OCI-LY3 (cell line): ENCODE results near the gene EIF4EBP2.

ENCODE experiments used
- H2AFZ ChIP-seq: fragments of 200-600, 300-600 bp; shearing (Covaris generic); 2 replicates; pipeline ENCODE4 v1.6.0; 2014; ENCODE audit warnings: antibody characterized with exemption, low read depth, low read length
- H3K27ac ChIP-seq: fragments of 200-600, 300-600 bp; sonication (generic); 2 replicates; pipeline ENCODE4 v1.5.1; 2014; ENCODE audit warnings: mild to moderate bottlenecking, low read length, moderate library complexity, mixed read lengths
- H3K27me3 ChIP-seq: fragments of 200-600, 300-600 bp; sonication (generic); 2 replicates; pipeline ENCODE4 v1.6.1; 2014; ENCODE audit warnings: low read depth, low read length, mixed read lengths
- H3K36me3 ChIP-seq: fragments of 200-600, 300-600 bp; sonication (generic); replicated peaks from 2 replicates; pipeline ENCODE3; 2014; ENCODE audit warnings: low read depth, low read length, mixed read lengths
- H3K4me1 ChIP-seq: fragments of 300-600, 200-600 bp; sonication (generic); 2 replicates; pipeline ENCODE4 v1.6.1; 2014; ENCODE audit warnings: low read length, mixed read lengths
- H3K4me2 ChIP-seq: fragments of 200-600, 300-600 bp; sonication (generic); 2 replicates; pipeline ENCODE4 v1.6.1; 2014; ENCODE audit warnings: low read length, mixed read lengths
- H3K4me3 ChIP-seq: fragments of 300-600, 200-600 bp; sonication (generic); 2 replicates; pipeline ENCODE4 v1.5.1; 2014; ENCODE audit warnings: antibody characterized with exemption, mild to moderate bottlenecking, low read length, moderate library complexity
- H3K79me2 ChIP-seq: fragments of 300-600, 200-600 bp; shearing (Covaris generic); 2 replicates; pipeline ENCODE4 v1.6.1; 2014; ENCODE audit warnings: mild to moderate bottlenecking, low read length, mixed read lengths
- H3K9ac ChIP-seq: fragments of 300-600, 200-600 bp; shearing (Covaris generic); 2 replicates; pipeline ENCODE4 v1.6.0; 2014; ENCODE audit warnings: mild to moderate bottlenecking, low read length, moderate library complexity
- H3K9me3 ChIP-seq: fragments of 200-600, 300-600 bp; shearing (Covaris generic); 2 replicates; pipeline ENCODE4 v1.6.1; 2014; ENCODE audit warnings: low read length, mixed read lengths; ENCODE audit not compliant: insufficient read depth
- H4K20me1 ChIP-seq: fragments of 200-600, 300-600 bp; sonication (generic); 2 replicates; pipeline ENCODE4 v1.6.1; 2016; ENCODE audit warnings: low read length, mixed read lengths; ENCODE audit not compliant: insufficient read depth
- EZH2phosphoT487 ChIP-seq: fragments of 200-600 bp; shearing (Covaris generic); IDR thresholded peaks from 2 replicates; pipeline ENCODE4 v1.6.1; 2018; ENCODE audit warnings: antibody characterized with exemption, mixed run types, low read depth
- TF ChIP-seq, protein P1 (sequence below): fragments of 200-600, 300-600 bp; sonication (generic); IDR thresholded peaks from 2 replicates; pipeline ENCODE4 v1.5.1; 2014; ENCODE audit warnings: antibody characterized with exemption, low read length, low read depth

EIF4EBP2 gene

DNA sequence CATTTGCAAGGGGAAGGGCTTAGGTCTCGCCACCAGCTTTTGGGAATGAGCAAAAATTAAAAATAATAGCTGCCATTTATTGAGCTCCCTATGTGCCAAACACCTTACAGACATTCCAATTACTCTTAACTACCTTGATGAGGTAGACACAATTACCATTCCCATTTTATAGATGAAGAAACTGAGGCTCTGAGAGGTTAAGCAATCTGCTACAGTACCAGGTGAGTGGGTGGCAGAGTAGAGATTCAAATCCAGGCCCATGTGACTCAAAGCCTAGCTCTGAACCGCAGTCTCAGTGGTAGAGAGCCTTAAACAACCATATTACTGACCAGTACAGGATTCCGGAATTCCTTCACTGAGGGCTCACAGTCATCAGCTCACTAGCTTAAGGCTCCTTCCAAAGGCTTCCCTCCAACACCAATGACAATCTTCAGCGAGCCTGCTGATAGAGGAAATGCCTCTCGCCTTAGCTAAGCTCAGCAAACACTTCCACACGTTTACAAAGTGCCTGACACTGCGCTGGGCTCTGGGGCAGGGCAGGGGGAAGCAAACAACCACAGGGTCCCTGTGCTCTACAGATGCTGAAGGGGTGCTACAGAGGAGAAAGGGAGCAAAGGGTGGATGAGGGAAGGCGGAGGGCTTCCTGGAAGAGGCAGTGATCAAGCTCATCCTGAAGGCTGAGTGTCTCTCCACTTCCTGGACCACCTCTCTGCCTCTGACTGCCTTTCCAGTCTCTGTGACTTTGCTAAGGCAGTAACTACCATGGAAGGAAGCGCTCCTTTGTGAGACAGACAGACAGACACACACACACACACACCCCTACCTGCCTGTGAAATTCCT is 28.9 kb upstream of the EIF4EBP2 start:
- Histone ChIP-seq H4K20me1 (0 out of 2 replicates have a peak, but pooled peaks cover 3% of the 10 kb centered on the region), H3K4me3 (no peak overlapping the region), H3K79me2 (0 out of 2 replicates have a peak, but pooled peaks cover 5% of the 10 kb centered on the region), H3K9me3 (no peaks in the 10 kb centered on the region), H3K4me1 (no peaks in the 10 kb centered on the region), H2AFZ (no peak overlapping the region), H3K27me3 (no peaks in the 10 kb centered on the region), H3K27ac (no peak overlapping the region), H3K36me3 (no peaks in the 10 kb centered on the region), H3K4me2 (no peak overlapping the region), H3K9ac (no peak overlapping the region)
- TF ChIP-seq, protein P1, sequence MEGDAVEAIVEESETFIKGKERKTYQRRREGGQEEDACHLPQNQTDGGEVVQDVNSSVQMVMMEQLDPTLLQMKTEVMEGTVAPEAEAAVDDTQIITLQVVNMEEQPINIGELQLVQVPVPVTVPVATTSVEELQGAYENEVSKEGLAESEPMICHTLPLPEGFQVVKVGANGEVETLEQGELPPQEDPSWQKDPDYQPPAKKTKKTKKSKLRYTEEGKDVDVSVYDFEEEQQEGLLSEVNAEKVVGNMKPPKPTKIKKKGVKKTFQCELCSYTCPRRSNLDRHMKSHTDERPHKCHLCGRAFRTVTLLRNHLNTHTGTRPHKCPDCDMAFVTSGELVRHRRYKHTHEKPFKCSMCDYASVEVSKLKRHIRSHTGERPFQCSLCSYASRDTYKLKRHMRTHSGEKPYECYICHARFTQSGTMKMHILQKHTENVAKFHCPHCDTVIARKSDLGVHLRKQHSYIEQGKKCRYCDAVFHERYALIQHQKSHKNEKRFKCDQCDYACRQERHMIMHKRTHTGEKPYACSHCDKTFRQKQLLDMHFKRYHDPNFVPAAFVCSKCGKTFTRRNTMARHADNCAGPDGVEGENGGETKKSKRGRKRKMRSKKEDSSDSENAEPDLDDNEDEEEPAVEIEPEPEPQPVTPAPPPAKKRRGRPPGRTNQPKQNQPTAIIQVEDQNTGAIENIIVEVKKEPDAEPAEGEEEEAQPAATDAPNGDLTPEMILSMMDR: no peak
- no peak for TF ChIP-seq EZH2phosphoT487

GRCh38 chr10:70376436-70377378 is 27.2 kb upstream of the EIF4EBP2 start:
- no peak overlapping the region for H3K27ac ChIP-seq

DNA sequence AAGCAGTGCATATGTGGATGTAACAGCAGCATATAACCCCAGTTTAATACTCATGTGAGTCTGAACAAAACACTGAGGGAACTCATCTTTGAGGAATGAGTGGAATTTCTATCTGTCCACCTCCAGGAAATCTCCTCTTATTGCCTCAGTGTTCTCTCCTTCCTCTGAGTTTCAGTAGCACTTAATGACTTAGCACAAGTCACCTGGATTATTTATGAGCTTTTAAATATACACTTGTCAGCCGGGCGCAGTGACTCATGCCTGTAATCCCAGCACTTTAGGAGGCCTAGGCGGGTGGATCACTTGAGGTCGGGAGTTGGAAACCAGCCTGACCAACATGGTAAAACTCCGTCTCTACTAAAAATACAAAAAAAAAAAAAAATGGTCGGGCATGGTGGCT is 25.8 kb upstream of the EIF4EBP2 start:
- Histone ChIP-seq H3K9me3 (no peaks in the 10 kb centered on the region), H3K4me3 (no peak overlapping the region), H3K4me1 (peaks cover 5% of the 10 kb centered on the region; the same call in 1 of the 2 replicates), H2AFZ (no peak overlapping the region), H3K4me2 (no peak overlapping the region), H3K27me3 (no peaks in the 10 kb centered on the region), H4K20me1 (0 out of 2 replicates have a peak, but pooled peaks cover 3% of the 10 kb centered on the region), H3K36me3 (no peaks in the 10 kb centered on the region), H3K27ac (no peak overlapping the region), H3K9ac (no peak overlapping the region), H3K79me2 (0 out of 2 replicates have a peak, but pooled peaks cover 5% of the 10 kb centered on the region)
- TF ChIP-seq EZH2phosphoT487: no peak
- TF ChIP-seq, protein P1: no peak

More at GRCh38 chr10:70376436-70377378, 27.2 kb upstream of the EIF4EBP2 start:
- Histone ChIP-seq H3K79me2 (0 out of 2 replicates have a peak, but pooled peaks cover 5% of the 10 kb centered on the region), H3K4me1 (peaks cover 5% of the 10 kb centered on the region; the same call in 1 of the 2 replicates), H3K4me2 (no peak overlapping the region), H3K36me3 (no peaks in the 10 kb centered on the region), H3K9me3 (no peaks in the 10 kb centered on the region), H2AFZ (no peak overlapping the region), H3K4me3 (no peak overlapping the region), H3K9ac (no peak overlapping the region), H3K27me3 (no peaks in the 10 kb centered on the region), H4K20me1 (0 out of 2 replicates have a peak, but pooled peaks cover 3% of the 10 kb centered on the region)
- no peak for TF ChIP-seq EZH2phosphoT487
- TF ChIP-seq, protein P1: no peak
